Measurements from ENCODE around the gene SP6.

The SP6 gene

GRCh38 chr17:47879028-47879585 is 28.1 kb upstream of the SP6 start:
- DNase-seq (ENCODE audit: low read depth) = no peak

GRCh38 chr17:47878203-47879027 is 27.5 kb upstream of the SP6 start:
- DNase-seq (ENCODE audit: low read depth) = no peak

GRCh38 chr17:47877368-47878034 is 26.5 kb upstream of the SP6 start:
- no peak for DNase-seq (ENCODE audit: low read depth)

GRCh38 chr17:47875011-47875985 is 24.3 kb upstream of the SP6 start:
- no peak for DNase-seq (ENCODE audit: low read depth)

GRCh38 chr17:47873200-47874090 is 22.5 kb upstream of the SP6 start:
- no peak for DNase-seq (ENCODE audit: low read depth)

GRCh38 chr17:47872651-47873161 is 21.7 kb upstream of the SP6 start:
- no peak for DNase-seq (ENCODE audit: low read depth)

- no peak for DNase-seq (ENCODE audit: low read depth)
Measured at GRCh38 chr17:47872019-47872650, 21.2 kb upstream of the SP6 start.

GRCh38 chr17:47871048-47871447 is 20.1 kb upstream of the SP6 start:
- no peak for DNase-seq (ENCODE audit: low read depth)

- no peak for DNase-seq (ENCODE audit: low read depth)
Measured at GRCh38 chr17:47870056-47870455, 19.1 kb upstream of the SP6 start.

- DNase-seq (ENCODE audit: low read depth) = no peak
Measured at GRCh38 chr17:47869114-47869513, 18.2 kb upstream of the SP6 start.

GRCh38 chr17:47867813-47868533 is 17.0 kb upstream of the SP6 start:
- no peak for DNase-seq (ENCODE audit: low read depth)

- no peak for DNase-seq (ENCODE audit: low read depth)
Measured at GRCh38 chr17:47866941-47867340, 16.0 kb upstream of the SP6 start.

- DNase-seq (ENCODE audit: low read depth) = no peak
Measured at GRCh38 chr17:47864791-47865216, 13.8 kb upstream of the SP6 start.

- DNase-seq (ENCODE audit: low read depth) = no peak
Measured at GRCh38 chr17:47862621-47863440, 11.9 kb upstream of the SP6 start.

- no peak for DNase-seq (ENCODE audit: low read depth)
Measured at GRCh38 chr17:47860386-47860785, 9.4 kb upstream of the SP6 start.

- DNase-seq (ENCODE audit: low read depth) = no peak
Measured at GRCh38 chr17:47857551-47858455, 6.8 kb upstream of the SP6 start.

- DNase-seq (ENCODE audit: low read depth) = no peak
Measured at GRCh38 chr17:47856830-47857229, 5.9 kb upstream of the SP6 start.

- no peak for DNase-seq (ENCODE audit: low read depth)
Measured at GRCh38 chr17:47855737-47856136, 4.8 kb upstream of the SP6 start.
